GM18873 (cell line): ENCODE data around the gene ELMO1.

ENCODE experiments used
- ATAC-seq: cut with Tn5 transposase; IDR thresholded peaks from one replicate; pipeline ENCODE4 v1.9.1; 2021; ENCODE audit warnings: mild to moderate bottlenecking, moderate library complexity, moderate number of reproducible peaks; ENCODE audit not compliant: unreplicated experiment, low FRiP score

The ELMO1 gene

DNA sequence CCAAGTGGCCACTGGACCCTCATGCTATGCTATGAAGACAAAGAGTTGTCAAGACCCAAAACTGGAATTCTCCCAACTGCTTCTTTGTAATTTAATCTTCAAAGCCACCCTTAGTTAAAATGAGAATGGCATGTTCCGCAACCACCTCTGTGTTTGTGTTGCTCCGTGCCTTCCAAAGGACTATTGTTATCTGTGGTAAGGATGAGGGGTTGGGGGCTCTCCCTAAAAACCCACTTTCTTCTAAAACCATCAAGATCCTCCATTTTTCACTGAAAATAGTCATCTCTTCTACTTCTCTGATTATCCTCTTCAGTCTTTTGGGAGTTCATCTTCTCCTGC, 502.3 kb downstream of the ELMO1 start:
- no peak for ATAC-seq

DNA sequence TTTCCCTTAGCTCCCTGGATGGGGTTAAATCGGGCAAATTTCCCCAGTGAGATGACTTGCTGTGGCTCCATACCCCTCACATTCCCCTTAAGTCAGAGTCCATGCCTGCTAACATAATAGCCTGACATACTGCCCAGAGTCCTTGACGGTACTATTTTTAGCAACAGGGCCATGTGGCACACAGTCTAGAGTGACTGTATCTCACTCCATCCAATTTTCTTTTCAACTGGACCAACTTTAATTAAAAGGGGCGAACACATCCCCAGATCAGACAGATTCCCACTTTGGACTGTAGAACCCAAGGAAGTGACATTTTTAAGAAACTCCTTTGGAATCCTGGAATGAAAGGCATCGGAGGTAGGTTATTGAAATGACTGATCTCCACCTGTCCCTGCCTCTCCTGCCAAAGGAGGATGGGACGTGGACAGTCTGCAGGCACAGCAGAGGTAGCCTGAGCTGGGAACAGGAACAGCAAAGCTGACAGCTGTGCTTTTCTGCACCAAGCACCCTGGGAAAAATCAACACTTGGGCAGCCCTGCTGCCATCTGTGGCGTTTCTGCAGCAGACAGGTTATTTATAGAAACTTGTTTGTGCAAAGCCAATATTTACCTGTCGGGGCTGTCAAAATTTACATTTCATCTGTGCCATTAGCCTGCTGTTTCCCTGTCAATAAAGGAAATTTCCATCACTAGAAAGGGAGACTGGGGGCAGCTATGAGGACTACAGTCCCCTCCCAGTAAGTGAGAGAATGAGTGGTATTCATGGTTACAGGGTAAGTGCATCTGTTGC, 502.9 kb downstream of the ELMO1 start:
- no peak for ATAC-seq

DNA sequence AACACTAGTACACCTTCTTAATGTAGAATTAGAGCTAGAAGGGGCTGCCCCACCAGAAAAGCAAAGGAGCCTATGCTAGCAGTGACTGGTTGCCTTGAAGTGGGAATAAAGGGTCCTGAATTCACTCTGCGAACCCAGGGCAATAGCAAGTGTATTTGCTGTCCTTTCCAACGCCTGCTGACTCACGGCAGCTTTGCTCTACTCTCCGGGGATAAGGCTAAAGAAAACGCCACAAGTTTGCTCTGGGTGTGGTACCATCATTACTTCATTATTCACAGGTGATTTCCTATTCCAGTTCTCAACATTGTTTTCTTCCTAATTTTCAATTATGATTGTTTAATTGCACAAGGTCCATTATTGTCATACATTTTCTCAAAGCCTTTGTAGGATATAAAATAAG, 503.8 kb downstream of the ELMO1 start:
- ATAC-seq, result no peak

DNA sequence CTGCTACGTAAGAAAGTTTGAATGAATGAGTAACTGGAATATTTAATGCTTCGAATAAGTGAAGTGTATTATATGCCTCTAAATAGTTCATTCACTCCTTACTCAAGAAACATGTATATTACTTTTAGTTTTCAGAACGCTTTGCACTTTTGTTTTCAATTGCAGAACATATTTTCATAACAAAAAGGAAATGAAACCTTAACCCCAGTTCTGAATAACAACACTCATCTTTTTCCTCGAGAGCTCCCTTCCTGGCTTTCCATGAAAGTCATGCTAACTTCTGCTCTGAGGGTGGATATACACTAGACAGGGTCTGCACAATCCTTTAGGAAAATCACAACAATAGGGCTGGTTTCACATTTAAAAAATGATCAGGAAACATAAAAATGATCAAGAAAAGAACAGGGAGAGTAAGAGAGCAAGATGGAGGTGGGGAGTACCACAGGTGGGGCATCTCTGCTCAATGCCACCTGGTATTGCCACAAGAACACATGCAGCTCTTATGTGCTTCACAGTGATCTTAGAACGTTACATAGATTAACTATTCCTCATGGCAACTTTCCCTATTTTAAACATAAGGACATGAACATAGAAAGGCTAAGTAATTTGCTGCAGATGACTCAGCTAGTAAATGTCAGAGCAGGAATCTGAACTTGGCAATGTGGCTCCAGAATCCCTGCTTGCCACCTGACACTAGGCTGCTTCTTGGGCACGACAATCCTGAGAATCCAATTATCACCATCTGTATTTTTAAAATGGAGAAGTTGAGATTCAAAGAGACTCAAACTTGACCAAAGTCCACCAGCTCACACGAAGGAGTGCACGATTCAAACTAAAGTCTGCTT, 504.9 kb downstream of the ELMO1 start:
- peak; percentile 67 for ATAC-seq

DNA sequence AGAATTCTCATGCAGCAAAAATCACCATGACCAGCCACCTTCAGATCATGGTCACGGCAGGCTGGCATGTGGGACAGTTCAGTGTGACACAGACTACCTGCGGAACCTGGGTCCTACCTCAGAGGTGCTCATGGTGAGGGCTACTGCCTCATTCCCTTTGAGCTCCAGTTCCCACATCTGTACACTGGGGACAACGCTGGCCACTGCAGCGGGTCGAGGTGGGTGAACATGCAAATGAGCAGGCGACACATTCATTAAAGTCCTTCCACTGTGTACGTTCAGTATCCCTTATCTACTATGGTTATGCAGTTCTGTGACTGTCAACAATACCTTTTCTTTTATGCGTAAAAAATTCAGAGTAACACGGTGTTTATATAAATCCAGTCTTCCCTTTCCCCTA, 505.7 kb downstream of the ELMO1 start:
- no peak for ATAC-seq

DNA sequence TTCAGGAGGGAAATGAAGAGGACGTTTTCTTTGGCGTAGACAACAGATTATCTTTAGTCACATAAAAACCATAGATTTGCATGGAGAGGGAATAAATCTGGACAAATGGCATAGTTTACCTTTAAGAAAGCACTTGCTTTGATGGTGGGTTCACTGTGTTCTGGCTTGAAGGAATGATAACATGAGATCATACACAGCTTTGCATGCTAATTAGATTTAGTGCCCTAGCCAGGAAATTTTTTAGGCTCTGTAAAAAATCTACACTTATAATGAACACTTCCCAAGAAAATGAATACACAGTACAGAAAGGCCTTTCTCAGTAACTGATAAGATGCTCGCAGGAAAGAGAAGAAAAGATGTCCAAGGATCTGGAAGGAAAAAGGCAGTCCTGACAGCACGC, 506.1 kb downstream of the ELMO1 start:
- ATAC-seq, result no peak

DNA sequence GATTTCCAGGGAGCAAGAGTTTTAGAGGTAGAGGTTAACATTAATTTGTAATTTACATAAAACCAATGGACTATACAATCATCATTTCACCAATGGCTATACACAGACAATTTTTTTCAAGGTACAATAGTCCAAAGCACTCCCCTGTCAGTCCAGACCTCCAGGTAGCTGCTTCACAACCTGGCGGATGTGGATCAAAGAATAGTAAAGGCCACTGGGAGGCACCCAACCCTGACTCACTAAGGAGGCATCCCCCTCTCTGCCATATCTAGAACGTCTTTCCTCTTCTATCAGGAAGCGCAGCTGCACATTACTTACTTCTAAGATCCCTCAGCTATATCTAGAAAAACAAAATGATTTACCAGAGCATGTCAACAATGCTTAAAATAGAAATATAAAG, 506.6 kb downstream of the ELMO1 start:
- no peak for ATAC-seq

DNA sequence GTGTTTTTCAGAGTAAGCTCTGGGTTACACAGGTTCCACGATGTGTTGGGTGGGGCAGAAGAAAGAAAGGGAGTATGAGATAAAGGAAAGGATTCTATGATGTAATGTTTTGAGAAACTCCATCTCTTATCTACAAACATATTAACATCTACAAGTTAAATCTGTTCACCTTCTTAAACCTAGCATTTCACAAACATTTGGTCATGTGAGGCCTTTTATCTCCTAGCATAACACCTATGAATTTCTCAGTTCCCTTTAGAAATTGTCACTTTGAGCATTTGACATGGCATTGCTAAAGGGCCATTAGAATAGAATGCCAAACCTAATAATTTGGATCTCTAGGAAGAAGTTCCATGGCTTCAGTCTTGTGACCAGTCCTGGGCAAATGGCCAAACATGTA, 507.3 kb downstream of the ELMO1 start:
- no peak for ATAC-seq

DNA sequence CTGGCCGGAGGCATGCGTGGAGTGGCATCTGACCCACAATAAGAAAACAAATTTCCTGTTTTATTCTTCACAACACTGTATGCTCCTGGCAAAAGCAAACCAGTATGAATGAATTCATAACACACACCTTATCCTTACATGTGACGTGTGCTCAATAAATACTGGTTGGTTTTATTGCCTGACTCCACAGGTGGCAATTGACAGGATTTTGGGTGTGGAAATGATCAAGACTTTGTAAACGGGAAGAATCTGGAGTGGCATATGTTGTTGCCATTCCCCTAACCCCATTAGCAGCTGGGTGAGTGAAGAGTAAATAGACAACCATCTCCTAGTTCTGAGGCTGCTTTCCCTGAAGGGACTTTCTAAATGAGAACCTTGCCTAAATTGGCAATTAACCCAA, 508.8 kb downstream of the ELMO1 start:
- ATAC-seq, result no peak

DNA sequence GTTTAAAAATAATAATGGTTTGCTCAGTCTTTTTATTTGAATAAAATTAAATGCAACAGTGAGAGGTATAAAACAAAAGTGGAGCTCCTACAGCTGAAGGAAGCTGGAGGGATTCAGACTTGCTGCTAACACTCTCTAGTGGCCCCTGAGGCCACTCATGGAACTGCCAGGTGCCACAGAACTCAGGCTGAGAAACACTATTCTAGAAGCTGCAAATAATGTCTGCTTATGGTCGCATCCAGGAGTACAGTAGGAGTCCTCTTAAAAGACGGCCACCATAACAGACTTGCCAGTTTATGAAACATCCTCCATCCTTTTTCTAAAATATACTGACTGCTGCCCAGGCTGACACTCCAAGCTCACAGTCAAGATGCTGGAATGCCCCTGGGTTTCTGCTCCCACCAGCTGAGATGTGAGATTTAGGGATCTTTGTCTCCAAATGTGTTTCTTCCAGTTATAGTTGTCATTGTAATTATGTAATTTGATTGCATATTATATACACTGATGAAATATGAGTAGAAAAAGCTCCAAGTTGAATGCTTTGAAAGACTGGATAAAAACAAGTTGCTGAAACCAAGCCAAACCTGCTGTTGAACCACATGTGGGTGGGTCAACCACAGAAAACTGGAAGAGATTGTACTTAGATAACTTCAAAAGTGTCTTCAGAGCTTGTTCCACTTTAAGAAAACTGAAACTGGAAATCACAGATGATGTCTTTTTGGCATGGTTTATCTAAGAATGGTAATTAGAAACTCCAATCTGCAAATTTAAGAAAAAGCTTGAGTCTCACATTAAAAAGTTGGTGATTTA, 510.7 kb downstream of the ELMO1 start:
- ATAC-seq, result no peak

DNA sequence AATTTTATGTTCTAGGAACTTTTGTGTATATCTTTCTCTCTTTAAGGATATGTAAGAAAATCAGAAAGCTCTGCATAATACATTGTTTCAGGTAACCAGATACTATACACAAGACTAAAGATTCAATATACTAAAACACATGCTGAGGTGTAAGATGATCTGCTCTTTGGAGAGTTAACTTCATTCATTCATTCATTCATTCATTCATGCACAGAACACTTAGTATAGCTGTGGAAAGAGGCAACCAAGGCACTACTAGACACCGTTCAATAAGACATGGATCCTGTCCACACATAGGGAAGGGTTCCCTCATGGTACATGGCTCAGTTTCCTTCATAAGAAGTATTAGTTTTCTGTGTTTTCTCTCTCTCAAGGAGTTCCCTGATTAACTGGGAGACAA, 516.8 kb downstream of the ELMO1 start:
- no peak for ATAC-seq

DNA sequence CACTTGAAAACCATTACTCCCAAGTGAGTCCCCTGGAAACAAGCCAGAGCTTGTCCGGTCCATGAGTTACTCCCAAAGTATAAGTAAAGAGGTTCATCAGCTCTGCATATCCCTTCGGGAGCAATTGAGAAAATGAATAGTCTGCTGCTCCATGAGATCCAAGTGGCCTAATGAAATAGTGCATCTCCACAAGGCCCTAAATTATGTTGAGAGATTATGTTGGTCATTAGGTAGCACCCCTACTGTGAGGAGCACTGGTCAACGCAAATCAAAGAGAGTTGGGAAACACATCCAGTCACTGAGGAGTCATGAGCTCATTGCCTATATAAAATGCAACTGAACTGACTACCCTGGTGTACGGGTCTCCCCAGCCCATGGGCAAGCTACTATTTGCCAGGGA, 518.9 kb downstream of the ELMO1 start:
- ATAC-seq, result no peak

DNA sequence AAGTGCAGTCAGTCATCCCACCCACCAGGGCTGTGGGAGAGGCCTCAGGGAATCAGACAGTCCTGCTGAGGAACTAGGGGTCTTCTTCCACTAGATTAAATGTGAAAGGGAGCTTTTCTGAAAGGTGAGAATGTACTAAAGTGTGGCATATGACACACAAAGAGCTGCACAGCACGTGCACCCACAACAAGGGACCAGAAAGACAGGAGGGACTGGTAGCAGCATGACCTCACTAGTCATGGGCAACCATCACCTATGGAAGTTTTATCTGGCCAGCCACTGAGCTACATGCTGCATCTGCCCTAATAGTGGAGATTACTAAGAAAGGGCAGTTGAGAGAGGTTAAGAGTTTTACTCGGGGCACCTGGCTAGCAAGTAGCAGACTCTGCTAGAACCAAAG, 519.9 kb downstream of the ELMO1 start:
- no peak for ATAC-seq

DNA sequence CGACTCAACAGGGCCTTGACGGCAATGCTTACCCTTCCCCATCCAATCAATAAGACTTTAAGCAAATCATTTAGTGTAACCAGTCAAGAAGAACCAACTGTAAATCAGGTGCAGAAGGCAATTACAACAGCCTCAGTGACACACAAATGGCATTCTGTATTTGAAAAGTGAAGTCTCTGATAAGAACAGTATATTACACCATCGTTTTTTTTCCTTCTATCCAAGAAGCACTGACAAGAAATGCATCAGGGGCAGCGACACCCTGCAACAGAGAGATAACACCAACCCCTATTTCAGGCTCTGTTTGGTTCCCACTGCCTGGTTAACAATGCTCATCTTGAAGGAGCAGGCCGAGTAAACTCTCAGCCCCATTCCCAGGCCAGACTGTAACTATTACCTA, 520.4 kb downstream of the ELMO1 start:
- no peak for ATAC-seq

DNA sequence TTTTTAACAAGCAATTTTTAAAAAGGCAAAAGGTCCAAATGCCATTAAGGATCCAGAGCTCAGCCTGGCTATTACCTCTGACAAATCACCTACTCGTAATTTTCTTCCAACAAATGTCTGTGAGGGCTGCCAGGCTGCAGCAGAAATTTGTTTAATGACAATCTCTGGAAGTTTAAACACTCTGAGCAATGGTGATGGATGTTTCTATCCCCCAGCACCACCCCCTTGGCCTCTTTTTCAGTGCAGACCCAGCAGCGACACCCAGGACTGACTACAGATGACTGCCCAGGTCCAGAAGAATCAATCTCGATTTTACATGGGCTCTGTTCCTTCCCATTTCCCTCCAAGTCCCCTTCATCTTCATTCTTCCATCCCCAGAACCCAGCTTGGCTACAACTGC, 523.0 kb downstream of the ELMO1 start:
- ATAC-seq, result no peak

DNA sequence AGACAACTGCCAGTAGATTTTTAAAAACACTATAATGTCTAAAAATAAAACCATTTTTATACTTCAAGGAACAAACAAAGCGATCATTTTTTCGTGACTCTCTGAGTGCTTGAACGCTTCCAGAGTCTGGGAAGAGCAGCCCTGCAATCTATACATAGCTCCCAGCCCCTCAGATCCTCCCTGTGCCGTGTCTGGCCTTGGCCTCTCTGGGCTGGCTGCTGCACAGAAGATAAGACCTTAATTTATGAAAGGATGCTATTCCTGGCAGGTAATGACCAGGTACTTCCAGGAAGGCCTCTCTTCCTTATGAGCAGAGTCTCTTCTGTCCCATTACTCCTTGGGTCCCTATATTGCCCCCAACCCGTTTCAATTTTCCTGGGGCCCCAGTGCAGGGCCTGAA, 523.5 kb downstream of the ELMO1 start:
- no peak for ATAC-seq

DNA sequence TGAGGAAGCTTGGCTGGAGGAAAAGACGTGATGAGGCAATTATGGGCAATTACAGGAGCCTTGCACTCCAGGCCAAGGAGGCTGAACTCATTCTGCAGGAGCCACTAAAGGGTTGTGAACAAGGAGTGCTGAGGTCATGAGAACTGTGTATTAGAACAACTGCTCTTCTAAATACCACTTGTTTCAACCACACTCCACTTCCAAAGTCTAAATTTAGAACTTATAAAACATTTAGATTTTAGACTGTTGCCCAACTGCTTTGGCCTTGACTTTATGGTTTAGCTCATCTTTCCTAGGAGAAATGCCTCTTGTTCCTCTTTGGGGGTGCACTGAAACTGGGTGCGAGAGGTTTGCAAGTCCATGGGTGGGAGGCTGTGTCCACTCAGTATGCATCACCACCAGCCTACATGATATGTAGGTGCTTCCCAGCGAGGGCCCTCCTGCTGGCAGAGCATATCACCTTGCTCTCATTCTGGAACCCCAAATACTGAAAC, 524.7 kb downstream of the ELMO1 start:
- ATAC-seq, result no peak

DNA sequence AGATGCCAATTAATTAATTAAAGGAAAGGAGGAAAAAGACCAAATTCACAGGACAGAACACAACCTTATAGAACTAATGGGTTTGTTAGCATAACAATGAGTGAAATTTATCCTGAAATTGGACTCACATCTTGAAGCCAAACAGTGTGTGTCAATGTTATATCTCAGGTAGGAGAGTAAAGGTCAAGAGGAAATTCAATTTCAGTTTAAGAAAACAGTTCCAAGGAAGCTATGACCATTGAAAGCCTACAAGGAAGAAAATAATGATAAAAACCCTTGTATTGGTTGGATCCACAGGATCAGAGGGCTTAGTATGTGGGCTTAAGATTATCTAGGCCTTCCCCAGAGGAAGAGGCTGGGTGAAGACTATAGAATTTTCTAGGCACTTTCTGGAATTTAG, 525.5 kb downstream of the ELMO1 start:
- ATAC-seq, result no peak

DNA sequence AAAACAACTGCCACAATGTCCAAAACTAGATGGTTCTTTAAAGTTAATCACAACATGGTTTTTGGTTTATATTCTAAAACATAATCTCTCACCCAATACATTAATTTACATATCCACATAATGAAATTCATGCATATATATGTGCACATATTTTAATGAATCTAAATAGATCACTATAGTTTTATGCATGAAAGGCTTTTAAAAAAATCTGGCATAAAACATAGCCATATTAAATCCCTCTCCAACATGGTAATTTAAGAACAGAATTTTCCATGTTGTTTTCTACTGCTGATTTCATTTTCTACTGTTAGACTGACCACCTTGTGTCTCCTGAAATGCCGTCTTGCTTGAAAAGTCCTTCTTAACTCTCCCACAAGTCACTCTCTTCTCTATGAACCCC, 528.2 kb downstream of the ELMO1 start:
- ATAC-seq, result no peak

DNA sequence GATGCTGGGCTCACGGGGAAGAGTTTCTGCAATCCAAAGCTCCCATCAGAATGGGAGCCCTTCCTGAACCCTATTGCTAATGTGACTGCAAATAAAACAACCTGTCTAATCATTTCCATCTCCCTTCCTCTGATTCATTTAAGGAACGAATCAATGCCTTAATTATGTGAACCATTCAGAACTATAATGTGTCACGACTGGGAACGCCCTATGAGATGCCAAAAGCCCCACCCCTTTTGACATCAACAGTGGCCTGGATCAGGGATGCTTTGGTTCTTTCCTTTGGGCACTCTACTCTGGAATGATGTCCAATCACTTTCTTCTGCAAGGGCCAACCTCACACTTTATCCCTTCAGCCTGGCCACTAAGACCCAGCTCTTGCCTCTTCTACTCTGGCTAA, 528.9 kb downstream of the ELMO1 start:
- ATAC-seq, result no peak

DNA sequence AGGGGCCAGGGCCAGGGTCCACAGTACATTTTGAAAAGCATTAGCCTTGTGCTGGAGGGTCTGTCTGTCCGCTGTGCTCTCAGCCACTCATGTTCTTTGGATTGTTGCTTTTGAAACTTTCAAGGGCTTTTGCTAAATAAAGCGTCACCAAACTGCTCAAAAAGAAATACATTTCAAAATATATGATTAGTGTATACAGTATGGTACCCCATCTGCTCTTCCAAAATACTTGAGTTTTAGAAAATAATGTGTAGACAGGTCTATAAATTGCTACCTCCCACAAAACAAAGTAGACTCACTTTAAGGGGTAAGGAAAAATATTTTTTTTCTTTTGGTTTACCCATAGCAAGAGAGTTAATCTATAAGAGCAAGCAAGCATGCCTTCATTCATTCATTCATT, 530.1 kb downstream of the ELMO1 start:
- no peak for ATAC-seq
